Calu3 (cell line): Measurements from ENCODE around the gene HOXA3. TPM values are rescaled to one million over a fixed set of nuclear protein-coding genes. Genes with fewer than 3 reads are reported as not detected.

Experiments
- BruUV-seq: library from RNA; stranded (reverse); fragments of 400-500 nt; replicated peaks from 2 replicates; lab custom pipeline; 2021; lab: Mats Ljungman, UMichigan
- CTCF ChIA-PET: fragments of 300-600 bp; sonication (Branson Sonifier 250); formaldehyde crosslinking; loops from one replicate; lab custom pipeline; 2022; ENCODE audit warnings: antibody characterized with exemption; lab: Charles Lee
- DNase-seq: peaks from one replicate; pipeline ENCODE4 v3.0.0; 2022
- H3K27ac Mint-ChIP-seq: one replicate; pipeline ENCODE4 v1.8.0; 2022; ENCODE audit warnings: mixed read lengths; ENCODE audit not compliant: unreplicated experiment
- H3K27me3 Mint-ChIP-seq: one replicate; pipeline ENCODE4 v1.8.0; 2022; ENCODE audit warnings: mixed read lengths; ENCODE audit not compliant: unreplicated experiment
- H3K36me3 Mint-ChIP-seq: one replicate; pipeline ENCODE4 v1.8.0; 2022; ENCODE audit warnings: mild to moderate bottlenecking, moderate library complexity, mixed read lengths; ENCODE audit not compliant: insufficient read depth, unreplicated experiment
- H3K4me1 Mint-ChIP-seq: one replicate; pipeline ENCODE4 v1.8.0; 2022; ENCODE audit warnings: mild to moderate bottlenecking, low read depth, mixed read lengths; ENCODE audit not compliant: unreplicated experiment
- H3K4me3 Mint-ChIP-seq: one replicate; pipeline ENCODE4 v1.8.0; 2022; ENCODE audit warnings: mild to moderate bottlenecking, low read depth, moderate library complexity, mixed read lengths; ENCODE audit not compliant: unreplicated experiment
- H3K9me3 Mint-ChIP-seq: one replicate; pipeline ENCODE4 v1.8.0; 2022; ENCODE audit warnings: low read depth, mixed read lengths; ENCODE audit not compliant: unreplicated experiment
- intact Hi-C: fragments of 100-400 bp; cut with micrococcal nuclease; formaldehyde crosslinking; loops from one replicate; pipeline ENCODE4 v1.10.0; 2022; ENCODE audit not compliant: unreplicated experiment
- total RNA-seq: library from RNA; stranded (reverse); gene quantifications from 2 replicates; pipeline ENCODE4 v1.2.3, GENCODE V29; 2022
- TF ChIP-seq, protein P1 (sequence below): fragments of 200-600 bp; IDR thresholded peaks from one replicate; pipeline ENCODE4 v1.8.0; 2022; ENCODE audit warnings: antibody characterized with exemption; ENCODE audit not compliant: unreplicated experiment

HOXA3 gene
- total RNA-seq, 1 experiment from 2014 or later: 20.9 TPM

DNA sequence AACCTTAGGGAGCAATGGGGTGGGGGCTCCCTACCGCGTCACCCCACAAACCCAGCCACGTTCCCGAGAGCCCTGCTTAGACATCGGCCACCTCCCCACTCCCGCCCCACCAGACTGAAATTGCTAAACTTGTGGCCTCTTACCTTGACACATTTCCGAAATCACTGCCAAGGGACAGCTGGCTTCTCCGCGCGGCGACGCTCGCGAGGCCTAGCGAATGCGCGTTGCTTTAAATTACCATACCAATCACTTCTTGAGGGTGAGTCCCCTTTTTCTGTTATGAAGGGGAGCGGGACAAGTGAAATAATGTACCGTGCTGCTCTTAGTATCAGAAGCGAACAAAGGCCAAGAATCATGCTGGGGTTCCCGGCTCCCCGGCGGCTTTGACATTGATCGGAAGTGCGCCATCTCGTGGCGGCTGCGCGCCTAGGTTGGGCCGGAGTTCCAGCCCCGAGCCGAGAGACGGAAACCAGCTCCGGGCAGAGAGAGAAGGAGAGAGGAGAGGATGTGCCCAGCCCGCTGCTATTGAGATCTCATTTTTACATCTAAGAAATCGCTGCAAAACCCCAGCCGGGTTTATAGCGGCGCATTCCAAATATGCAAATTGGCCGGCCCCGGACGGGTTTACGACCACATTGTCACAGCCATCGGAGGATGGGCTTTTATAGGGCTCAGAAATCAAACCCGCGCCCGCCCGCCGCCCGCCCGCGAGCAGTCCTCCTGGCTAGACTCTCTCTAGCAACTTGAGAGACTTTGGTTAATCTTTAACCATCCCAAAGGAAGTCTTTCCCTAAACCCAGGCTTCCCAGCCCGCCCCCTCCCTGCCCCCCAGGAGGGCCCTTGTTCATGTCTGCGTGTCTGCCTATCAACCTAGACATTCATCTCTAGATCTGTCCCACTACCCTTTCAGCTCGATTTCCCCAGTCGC is 27.4 kb upstream of the HOXA3 start:
- intact Hi-C loops: no loop called here
- peaks cover 15% of the 10 kb centered on the region for H3K4me1 Mint-ChIP-seq
- TF ChIP-seq, protein P1, sequence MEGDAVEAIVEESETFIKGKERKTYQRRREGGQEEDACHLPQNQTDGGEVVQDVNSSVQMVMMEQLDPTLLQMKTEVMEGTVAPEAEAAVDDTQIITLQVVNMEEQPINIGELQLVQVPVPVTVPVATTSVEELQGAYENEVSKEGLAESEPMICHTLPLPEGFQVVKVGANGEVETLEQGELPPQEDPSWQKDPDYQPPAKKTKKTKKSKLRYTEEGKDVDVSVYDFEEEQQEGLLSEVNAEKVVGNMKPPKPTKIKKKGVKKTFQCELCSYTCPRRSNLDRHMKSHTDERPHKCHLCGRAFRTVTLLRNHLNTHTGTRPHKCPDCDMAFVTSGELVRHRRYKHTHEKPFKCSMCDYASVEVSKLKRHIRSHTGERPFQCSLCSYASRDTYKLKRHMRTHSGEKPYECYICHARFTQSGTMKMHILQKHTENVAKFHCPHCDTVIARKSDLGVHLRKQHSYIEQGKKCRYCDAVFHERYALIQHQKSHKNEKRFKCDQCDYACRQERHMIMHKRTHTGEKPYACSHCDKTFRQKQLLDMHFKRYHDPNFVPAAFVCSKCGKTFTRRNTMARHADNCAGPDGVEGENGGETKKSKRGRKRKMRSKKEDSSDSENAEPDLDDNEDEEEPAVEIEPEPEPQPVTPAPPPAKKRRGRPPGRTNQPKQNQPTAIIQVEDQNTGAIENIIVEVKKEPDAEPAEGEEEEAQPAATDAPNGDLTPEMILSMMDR: peak; percentile 91
- BruUV-seq: no TSS peak
- DNase-seq: peak; percentile 90
- H3K9me3 Mint-ChIP-seq: no peaks in the 10 kb centered on the region
- peaks cover 12% of the 10 kb centered on the region for H3K36me3 Mint-ChIP-seq
- peak overlapping the region; percentile 56 for H3K4me3 Mint-ChIP-seq
- H3K27me3 Mint-ChIP-seq: peaks cover 6% of the 10 kb centered on the region
- CTCF ChIA-PET: interaction anchor here (0.7 to 1.7 kb wide), 10 partner anchors 11 to 595 kb away, joined by 3 to 6 read pairs (median 4); partner anchors contain the start of gene HOXA13
- H3K27ac Mint-ChIP-seq: no peak overlapping the region

DNA sequence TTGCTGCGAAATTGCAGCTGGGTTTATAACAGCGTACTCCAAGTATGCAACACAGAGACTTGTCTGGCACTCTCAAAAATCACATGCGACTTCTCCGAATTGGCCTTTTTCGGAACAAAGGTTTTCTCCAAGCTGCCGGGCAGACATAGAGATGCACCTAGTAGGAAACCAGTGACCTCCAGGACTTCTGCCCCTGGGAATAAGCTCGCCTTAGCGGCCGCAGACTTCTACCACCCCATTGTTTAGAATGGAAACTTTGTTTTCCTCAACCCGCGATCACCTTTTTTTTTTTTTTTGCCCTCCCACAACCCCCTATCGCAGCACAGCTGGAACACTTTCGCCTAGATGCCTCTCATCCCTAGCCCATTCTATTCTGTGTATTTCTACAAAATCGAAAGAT is 26.6 kb upstream of the HOXA3 start:
- CTCF ChIA-PET: interaction anchor here (0.6 to 1.7 kb wide), 6 partner anchors 10 to 596 kb away, joined by 3 to 6 read pairs (median 4); no protein-coding TSS in a partner anchor
- H3K27ac Mint-ChIP-seq: no peak overlapping the region
- peaks cover 8% of the 10 kb centered on the region for H3K36me3 Mint-ChIP-seq
- intact Hi-C loops: no loop called here
- H3K9me3 Mint-ChIP-seq: no peaks in the 10 kb centered on the region
- H3K4me3 Mint-ChIP-seq: peak overlapping the region; percentile 56
- TF ChIP-seq, protein P1: no peak
- no peaks in the 10 kb centered on the region for H3K27me3 Mint-ChIP-seq
- peaks cover 11% of the 10 kb centered on the region for H3K4me1 Mint-ChIP-seq
- no peak for DNase-seq
- BruUV-seq: no TSS peak

DNA sequence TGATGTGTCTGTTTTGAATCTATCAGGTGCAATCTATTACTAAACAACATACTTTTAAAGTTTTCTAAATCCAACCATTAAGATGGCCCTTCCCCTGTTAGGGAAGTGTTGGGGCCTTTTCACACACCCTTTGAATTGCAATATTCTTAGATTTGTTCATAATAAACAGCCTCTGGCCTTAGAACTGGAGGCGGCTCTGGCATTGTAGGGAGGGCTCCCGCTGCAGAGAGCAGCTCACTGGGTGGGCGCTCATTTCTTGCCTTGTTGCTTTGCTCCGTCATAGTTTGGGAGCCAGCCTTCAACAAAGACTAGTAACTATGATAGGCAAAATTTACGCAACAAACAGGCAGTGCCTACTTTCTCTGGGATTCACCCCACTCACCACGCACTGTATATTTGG is 26.0 kb upstream of the HOXA3 start:
- no TSS peak for BruUV-seq

DNA sequence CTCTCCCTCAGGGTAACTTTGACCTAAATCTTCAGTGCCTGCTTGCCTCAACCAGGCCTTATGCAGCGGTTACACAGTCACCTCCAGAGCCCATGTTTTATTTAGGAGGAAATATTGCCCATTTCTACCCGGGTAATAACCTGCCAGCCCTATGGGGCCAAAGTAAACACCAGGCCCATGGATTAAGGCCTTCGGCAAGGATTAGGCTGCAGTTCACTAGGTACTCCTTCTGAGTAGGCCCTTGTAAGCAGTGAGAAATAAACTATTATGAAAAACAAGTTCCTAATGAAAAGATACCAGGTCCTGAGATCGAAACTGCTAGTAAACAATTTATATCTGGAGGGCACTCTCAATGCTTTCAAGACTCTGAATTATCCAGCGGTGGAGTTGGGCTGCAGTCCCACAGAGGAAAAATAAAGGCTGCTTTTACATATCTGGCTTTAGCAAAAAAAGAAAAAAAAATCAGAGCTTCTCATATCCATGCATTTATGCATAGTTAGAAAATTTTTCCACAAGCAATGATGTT is 25.5 kb upstream of the HOXA3 start:
- intact Hi-C loops: no loop called here
- no peaks in the 10 kb centered on the region for H3K27me3 Mint-ChIP-seq
- DNase-seq: no peak
- TF ChIP-seq, protein P1: no peak
- CTCF ChIA-PET: interaction anchor here (1.4 kb wide), 2 partner anchors 11 to 16 kb away, joined by 3 read pairs; no protein-coding TSS in a partner anchor
- no TSS peak for BruUV-seq
- peaks cover 16% of the 10 kb centered on the region for H3K36me3 Mint-ChIP-seq
- H3K9me3 Mint-ChIP-seq: no peaks in the 10 kb centered on the region
- no peak overlapping the region for H3K4me3 Mint-ChIP-seq
- H3K4me1 Mint-ChIP-seq: peaks cover 11% of the 10 kb centered on the region
- no peak overlapping the region for H3K27ac Mint-ChIP-seq

More for the DNA sequence above, 26.0 kb upstream of the HOXA3 start:
- no peak for DNase-seq
- no peaks in the 10 kb centered on the region for H3K9me3 Mint-ChIP-seq
- no peaks in the 10 kb centered on the region for H3K27me3 Mint-ChIP-seq
- H3K27ac Mint-ChIP-seq: no peak overlapping the region
- intact Hi-C loops: no loop called here
- TF ChIP-seq, protein P1: no peak
- H3K4me3 Mint-ChIP-seq: no peak overlapping the region
- H3K4me1 Mint-ChIP-seq: peaks cover 11% of the 10 kb centered on the region
- CTCF ChIA-PET: interaction anchor here (0.6 to 1.4 kb wide), 2 partner anchors 16 to 463 kb away, joined by 3 read pairs; no protein-coding TSS in a partner anchor
- peaks cover 11% of the 10 kb centered on the region for H3K36me3 Mint-ChIP-seq
